GM19043 (cell line): ENCODE measurements around the gene OR52B6.
A peak's percentile ranks its signal among the peaks of the same experiment; 100 is the strongest.
"Not testable (repeated sequence)": the region's sequence is repeated elsewhere in the genome, so short reads cannot be mapped to it uniquely, and the experiment has no call there.

Experiments
- ATAC-seq: cut with Tn5 transposase; IDR thresholded peaks from one replicate; pipeline ENCODE4 v1.9.1; 2021; ENCODE audit warnings: low read depth; ENCODE audit not compliant: unreplicated experiment

Gene OR52B6

DNA sequence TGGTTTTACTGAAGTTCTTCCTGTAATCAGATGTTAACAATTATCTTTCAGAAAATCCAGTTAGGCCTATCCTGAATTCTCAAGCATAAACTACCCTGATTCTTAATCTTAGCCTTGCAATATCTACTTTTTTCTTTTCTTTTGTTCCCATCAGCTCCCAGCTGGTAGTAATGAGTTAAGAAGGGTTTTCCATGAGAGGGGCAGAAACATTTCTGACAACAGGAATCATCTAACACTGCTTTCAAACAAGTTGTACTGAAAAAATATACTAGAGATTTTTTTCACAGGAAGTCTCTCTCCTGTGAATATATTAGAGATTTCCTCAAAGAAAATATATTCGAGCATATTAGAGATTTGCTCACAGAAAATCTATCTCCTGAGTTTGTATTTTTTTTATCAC, 12.5 kb downstream of the OR52B6 start:
- ATAC-seq: no peak

DNA sequence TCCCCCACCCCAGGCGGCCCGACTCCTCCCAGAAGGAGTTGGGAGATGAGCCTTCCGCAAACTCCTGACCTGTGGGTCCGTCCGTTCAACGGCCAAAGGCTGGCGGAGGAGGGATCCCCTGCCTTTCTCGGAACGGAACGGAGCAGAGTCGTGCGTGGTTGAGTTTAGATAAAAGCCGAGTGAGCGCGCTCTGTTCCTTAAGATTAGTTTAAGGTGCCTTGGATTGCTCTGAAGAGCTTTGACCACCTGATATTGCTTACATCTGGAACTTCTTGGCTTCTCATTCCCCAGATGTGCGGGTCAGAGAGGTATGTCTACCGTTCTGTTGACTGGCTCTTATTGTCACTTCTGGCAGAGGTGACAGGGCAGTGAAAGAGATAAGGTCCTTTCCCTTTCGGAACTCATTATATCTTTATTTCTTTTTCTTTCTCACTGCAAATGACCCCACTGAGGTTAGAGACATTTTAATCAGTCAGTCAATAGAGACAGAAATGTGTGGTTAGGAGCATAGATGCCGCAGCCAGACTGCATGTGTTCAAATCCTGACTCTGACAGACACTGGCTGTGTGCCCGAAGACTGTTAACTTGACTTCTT, 16.0 kb downstream of the OR52B6 start, which contains the start of gene TRIM6:
TRIM6 (plus strand) TSS at position 31 of the 595 bp plus-strand sequence; CDS start at position 292, 261 bp downstream.
- ATAC-seq: peak; percentile 33

DNA sequence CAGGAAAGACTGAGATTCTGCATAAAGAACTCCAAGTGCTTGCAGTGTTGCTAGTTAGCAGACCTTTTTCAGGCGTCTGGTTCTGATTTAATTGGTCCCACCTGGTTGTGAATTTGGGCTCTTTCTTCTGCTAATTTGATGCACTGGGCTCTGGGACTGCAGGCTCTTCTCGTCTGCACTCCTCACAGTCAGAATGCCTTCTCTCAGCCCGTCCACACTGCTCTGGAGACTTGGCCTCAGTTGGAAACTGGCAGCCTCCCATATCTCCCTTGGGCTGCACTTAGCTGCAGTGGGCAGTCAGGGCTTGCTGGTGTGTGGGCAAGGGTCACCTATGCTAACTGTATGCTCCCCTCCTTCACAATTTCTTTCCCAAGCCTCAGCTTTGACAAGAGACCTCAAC, 17.3 kb downstream of the OR52B6 start:
- no peak for ATAC-seq

DNA sequence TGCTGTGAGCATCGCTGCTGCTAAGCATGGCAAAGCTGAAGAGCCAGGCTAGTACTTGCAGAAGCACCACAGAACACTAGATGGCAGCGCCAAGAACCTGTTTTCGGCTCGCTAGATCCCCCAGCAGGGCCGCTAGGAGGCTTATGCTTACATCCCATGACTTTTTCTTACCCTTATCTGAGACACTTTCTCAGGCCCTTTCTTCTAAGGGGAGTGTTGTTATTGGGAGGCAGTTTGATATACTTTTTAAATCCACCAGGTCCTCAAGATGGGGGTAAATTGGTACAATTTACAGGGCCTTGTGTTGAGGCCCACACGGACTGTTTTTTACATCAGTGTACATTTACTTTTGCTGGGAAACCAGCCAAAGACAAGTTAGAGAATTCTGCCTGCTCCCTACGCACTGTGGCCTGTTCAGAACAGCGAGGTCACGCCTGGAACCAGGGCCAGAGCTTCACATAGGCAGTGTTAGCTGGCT, 19.7 kb downstream of the OR52B6 start:
- peak; percentile 81 for ATAC-seq

DNA sequence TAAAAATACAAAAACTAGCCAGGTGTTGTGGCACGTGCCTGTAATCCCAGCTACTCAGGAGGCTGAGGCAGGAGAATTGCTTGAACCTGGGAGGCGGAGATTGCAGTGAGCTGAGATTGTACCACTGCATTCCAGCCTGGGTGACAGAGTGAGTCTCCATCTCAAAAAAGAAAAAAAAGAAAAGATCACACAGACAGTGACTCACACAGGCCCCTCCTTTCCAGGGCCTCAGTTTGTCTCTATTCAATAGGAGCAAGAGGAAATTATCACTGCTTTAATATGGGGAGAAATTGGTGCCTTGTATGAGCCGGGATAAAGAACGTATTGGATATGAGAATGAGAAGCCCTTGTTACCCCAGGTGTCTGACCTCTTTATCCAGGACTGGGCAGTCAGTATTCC, 22.1 kb downstream of the OR52B6 start:
- not testable (repeated sequence) for ATAC-seq

DNA sequence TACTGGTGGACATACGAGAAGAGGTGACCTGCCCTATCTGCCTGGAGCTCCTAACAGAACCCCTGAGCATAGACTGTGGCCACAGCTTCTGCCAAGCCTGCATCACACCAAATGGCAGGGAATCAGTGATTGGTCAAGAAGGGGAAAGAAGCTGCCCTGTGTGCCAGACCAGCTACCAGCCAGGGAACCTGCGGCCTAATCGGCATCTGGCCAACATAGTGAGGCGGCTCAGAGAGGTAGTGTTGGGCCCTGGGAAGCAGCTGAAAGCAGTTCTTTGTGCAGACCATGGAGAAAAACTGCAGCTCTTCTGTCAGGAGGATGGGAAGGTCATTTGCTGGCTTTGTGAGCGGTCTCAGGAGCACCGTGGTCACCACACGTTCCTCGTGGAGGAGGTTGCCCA, 22.6 kb downstream of the OR52B6 start:
- ATAC-seq: no peak

DNA sequence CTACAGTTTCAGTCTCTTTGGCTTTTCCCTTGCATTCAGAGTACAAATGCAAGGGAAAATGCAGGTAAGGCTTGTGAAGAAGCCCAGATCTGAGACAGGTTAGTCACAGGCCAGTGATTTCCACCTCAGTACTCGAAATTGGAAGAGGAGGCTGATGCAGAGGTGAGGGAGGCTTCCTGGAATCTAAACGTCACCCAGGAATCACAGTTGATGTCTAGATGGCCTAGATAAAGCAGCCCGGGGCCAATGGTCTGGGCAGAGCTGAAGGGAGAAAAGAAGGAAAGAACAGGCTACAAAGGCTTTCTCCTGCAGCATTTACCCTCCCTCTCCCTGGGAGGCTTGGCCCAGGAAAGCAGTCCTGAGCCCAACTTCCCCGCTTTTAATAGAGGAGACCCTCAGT, 24.2 kb downstream of the OR52B6 start:
- no peak for ATAC-seq

DNA sequence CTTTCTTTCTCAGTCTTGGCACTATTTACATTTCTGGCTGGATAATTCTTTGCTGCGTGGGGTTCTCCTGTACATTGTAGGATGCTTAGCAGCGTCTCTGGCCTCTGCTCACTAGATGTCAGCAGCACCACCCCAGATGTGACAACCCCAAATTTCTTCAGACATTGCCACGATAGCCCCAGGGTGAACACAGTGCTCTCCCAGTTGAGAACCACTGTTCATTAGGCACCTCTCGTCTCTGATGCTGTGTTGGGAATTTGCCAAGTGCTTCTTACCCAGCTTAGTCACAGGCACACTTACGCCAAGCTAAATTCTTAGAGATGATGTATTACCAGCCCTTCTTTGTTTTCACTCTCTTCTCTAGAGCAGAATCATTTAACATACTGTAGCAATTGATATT, 25.2 kb downstream of the OR52B6 start:
- ATAC-seq: no peak

DNA sequence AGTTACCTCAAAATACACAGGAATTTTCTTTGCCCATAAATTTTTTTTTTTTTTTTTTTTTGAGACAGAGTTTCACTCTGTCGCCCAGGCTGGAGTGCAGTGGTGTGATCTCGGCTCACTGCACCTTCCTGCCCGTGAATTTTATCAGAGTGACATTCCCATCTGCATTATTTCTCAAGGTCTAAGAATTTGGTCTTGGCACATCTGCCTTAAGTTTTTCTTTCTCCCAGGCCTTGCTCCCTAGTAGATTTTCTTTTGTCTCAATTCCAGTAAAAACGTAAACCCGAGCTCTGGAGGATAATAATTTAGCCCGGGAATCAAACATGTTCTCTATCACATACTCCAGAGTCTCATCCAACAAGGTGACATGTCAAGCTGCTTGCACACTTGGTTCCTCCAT, 28.1 kb downstream of the OR52B6 start:
- no peak for ATAC-seq

DNA sequence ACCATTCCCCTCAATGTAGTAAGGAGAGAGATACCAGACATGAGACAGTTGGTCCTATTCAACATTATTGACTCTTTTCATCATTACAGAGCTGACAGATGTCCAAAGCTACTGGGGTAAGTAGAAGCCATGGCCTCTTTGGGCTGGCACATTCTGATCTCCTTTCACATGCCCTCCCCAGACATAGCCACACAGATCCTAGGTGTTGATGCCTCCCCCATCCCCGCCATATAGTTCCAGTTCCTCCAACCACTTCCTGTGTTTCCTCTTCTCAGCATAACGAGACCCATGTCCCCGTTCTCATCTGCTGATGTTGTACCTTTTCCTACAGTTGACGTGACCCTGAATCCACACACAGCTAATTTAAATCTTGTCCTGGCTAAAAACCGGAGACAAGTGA, 29.8 kb downstream of the OR52B6 start:
- ATAC-seq: no peak

DNA sequence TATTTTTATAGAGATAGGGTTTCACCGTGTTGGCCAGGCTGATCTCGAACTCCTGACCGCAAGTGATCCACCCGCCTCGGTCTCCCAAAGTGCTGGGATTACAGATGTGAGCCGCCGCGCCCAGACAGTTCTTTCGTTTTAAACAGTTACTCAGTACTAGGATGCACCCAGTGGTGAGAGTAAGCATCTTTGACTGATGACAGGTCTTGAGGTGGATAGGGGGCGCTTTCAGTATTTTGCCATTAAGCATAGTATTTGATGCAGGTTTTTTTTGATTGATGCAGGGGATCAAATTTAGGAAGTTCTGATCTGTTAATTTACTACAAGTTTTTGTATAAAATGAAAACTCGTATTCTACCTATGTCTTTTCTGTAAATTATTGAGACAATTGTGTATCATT, 30.9 kb downstream of the OR52B6 start:
- no peak for ATAC-seq

DNA sequence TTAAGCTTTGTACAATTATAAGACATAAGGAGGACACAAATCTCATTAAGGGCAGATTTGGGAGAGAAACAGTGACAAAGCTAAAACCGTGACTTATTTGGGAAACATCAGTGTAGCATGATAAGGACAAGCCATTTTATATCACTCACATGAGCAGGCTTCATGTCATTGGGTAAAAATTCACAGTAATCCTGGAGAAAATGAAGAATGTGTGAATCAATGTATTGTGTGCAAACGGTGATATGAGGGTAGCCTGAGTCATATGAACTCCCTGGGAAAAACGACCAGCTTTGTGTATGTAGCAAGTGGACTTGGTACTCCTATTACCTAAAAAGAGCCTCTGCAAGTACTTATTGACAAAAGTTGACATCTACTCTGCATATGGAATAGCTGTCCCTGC, 38.1 kb downstream of the OR52B6 start:
- no peak for ATAC-seq

DNA sequence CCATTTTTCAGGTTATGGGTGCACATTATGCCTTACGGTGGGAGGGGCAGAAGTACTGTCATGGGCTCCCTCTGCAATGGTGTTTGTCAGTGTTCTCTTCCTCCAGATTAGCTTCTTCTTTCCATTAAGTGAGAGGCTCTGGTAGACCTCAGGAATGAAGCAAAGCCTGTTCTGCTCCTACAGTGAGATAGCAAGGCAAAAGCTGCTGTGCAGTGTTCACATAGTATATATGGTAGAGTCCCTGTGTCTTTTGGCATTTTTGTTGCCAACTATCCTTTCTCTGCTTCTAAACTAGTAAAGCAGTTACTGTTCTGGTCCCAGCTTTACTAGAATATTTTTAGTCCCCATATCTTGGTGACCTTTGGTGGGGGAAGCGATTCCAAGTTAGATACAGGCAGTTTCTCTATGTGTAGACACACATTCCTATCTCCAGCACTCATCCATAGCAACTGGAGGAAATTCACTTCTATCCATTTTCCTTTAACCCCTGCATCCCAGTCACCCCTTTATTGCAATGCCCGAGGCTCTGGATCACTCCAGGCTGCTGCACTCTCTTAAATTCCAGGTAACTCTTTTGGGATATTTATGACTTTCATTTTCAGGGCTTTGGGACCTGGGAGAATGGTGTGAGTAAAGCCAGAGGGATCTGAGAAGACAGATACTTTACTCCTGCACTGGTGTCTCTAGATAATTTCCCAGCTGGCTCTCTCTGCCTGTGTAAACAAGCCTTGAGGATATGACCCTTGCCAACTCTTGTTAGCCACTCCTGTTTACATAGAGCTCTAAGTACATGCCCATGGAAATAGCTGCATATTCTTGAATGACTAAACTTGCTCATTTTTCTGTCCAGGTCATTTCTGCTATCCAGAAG, 40.2 kb downstream of the OR52B6 start:
- no peak for ATAC-seq

DNA sequence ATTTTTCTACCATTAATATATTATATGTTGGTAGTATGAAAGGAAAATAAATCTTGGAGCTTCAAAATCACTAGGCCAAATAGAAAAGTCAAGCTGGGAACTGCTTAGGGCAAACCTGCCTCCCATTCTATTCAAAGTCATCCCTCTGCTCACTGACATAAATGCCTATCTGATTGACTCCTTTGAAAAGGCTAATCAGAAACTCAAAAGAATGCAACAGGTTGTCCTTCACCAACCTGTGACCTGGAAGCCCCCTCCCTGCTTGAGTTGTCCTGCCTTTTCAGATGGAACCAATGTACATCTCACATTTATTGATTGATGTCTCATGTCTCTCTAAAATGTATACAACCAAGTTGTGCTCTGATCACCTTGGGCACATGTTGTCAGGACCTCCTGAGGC, 40.9 kb downstream of the OR52B6 start:
- ATAC-seq: no peak

DNA sequence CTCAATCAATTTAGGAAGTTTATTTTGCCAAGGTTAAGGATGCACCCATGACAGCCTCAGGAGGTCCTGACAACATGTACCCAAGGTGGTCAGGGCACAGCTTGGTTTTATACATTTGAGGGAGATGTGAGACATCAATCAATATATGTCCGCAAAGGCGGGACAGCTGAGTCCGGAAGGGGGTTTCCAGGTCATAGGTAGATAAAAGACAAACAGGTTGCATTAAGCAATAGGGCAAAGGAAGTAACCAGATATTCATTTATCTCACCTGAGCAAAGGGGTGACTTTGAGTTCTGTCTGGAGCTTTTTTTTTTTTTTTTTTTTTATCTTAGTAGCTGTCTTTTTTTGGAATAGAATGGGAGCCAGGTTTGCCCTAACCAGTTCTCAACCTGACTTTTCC, 42.1 kb downstream of the OR52B6 start:
- no peak for ATAC-seq

DNA sequence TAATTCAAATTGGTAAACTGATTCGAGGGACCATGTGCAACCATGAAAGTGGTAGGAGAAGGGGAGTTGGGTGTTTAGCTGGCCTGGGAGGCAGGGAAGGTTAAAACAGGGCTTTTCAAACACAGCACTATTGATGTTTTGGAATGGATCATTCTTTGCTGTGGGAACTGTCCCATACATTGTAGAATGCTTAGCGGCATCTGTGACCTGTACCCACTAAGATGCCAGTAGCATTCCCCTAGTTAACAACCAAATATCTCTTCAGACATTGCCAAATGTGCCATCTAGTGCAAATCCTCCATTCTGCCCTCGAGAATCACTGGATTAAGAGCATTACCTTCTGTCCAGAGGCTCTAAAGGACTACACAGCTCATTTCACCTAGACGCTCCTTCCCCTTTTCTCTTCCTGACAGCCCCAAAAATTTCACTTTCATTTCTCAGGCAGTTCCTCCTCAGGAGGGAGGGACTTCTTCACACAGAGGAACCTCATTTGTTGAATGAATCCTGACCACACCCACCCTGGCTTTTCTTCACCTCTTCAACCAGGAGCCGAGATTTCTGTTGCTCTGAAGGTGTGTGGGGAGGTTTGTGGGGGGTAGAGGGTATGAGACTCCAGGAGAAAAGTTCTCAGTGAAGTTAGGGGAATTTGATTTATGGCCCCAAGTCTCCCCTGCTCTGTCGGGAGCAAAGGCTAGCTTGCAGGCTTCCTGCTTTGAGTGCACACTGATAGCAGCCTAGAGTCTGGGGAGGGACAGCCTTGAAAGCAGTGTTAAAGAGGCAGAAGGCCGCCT, 44.0 kb downstream of the OR52B6 start, which contains the start of gene TRIM34:
TRIM34 (plus strand) TSS at position 513 of the 791 bp plus-strand sequence. CDS start 7,331 bp downstream, outside the sequence.
- peak; percentile 94 for ATAC-seq

DNA sequence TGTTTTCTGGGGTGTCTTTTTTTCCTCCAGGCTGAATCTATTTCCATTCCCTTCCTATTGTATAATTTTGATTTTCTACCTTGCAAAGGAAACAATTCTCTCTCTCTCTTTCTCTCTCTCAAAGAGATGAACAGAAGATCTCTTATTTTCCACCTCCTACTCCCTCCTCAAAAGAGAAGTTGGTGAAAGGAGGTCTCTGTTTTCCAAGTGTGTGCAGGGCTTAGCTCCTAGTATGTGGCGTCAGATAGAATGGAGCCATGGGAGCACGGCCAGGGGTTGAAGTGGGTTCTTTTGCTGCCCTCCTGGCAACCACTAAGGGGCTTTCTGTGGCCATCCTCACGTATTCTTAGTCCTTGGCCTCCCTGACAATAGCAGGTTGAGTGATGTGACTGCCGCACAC, 44.6 kb downstream of the OR52B6 start:
- no peak for ATAC-seq

DNA sequence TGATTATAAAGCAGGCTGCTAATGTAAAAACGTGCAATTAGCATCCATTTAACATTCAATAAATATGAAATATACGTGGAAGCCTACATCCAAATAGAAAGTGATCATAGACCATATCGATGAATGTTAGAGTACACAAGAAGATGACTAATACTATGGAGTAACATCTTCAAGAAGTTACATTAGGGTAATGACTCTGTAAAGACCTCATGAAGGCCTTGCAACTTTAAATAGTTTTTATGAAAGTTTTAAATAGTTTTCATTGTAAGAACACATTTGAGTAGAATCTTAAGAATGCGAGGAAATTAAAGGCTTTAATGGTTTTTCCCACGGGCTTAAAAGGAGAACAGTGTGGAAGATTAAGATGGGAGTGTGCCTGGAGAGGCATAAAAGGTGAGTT, 45.5 kb downstream of the OR52B6 start:
- ATAC-seq: no peak

DNA sequence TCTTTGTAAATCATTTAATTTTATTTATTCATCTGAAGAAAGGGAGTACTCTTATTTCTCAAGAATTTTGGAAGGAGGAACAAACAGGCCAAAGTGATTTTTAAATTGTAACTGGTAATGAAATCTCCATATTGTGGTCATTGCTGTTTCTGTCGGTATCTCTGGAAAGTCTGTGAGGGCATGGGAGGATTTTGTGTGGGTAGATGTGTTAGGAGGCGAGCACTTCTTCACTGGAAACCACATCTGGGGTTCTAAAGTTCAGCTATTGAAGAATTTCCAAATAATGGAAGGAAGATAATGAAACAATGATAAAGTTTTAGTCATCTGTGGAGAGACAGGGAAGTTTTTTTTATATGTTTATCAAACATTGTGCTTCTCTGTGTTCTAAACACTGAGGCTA, 50.7 kb downstream of the OR52B6 start:
- ATAC-seq: peak; percentile 21
